WTC11 (cell line): Measurements from ENCODE around the gene HELZ.

Source experiments
- CTCF ChIP-seq: fragments of 200-600 bp; IDR thresholded peaks from 2 replicates; pipeline ENCODE4 v1.8.0; 2022; ENCODE audit warnings: antibody characterized with exemption
- ESRRA ChIP-seq: sonication (generic); formaldehyde crosslinking; IDR thresholded peaks from 2 replicates; pipeline ENCODE4 v1.8.1; 2022; ENCODE audit warnings: mild to moderate bottlenecking, missing genetic modification reagents, borderline replicate concordance
- JAZF1 ChIP-seq: fragments of 250-450 bp; sonication (Bioruptor Pico); IDR thresholded peaks from 2 replicates; pipeline ENCODE4 v1.9.0; 2021; ENCODE audit warnings: moderate library complexity, mild to moderate bottlenecking, inconsistent platforms
- JUN ChIP-seq: sonication (generic); formaldehyde crosslinking; IDR thresholded peaks from 2 replicates; pipeline ENCODE4 v1.8.0; 2023; ENCODE audit warnings: mild to moderate bottlenecking, missing genetic modification reagents
- NR2C2 ChIP-seq: sonication (generic); formaldehyde crosslinking; IDR thresholded peaks from 2 replicates; pipeline ENCODE4 v1.8.0; 2022; ENCODE audit warnings: mild to moderate bottlenecking, missing genetic modification reagents
- TCF7 ChIP-seq: sonication (generic); formaldehyde crosslinking; IDR thresholded peaks from 2 replicates; pipeline ENCODE4 v1.8.0; 2022; ENCODE audit warnings: mild to moderate bottlenecking, low read depth, missing genetic modification reagents, moderate library complexity
- ZNF416 ChIP-seq: fragments of 250-450 bp; sonication (Bioruptor Pico); IDR thresholded peaks from 2 replicates; pipeline ENCODE4 v1.9.0; 2021; ENCODE audit warnings: mild to moderate bottlenecking, inconsistent platforms
- TF ChIP-seq, protein P1 (sequence below): sonication (generic); formaldehyde crosslinking; IDR thresholded peaks from 2 replicates; pipeline ENCODE4 v1.8.1; 2022; ENCODE audit warnings: low read depth, missing genetic modification reagents, borderline replicate concordance
- TF ChIP-seq, protein P2 (sequence below): fragments of 250-450 bp; sonication (Bioruptor Pico); IDR thresholded peaks from 2 replicates; pipeline ENCODE4 v1.9.0; 2021; ENCODE audit warnings: mild to moderate bottlenecking
- TF ChIP-seq, protein P3 (sequence below): sonication (generic); formaldehyde crosslinking; IDR thresholded peaks from 2 replicates; pipeline ENCODE4 v1.8.0; 2022; ENCODE audit warnings: mild to moderate bottlenecking, missing genetic modification reagents

DNA sequence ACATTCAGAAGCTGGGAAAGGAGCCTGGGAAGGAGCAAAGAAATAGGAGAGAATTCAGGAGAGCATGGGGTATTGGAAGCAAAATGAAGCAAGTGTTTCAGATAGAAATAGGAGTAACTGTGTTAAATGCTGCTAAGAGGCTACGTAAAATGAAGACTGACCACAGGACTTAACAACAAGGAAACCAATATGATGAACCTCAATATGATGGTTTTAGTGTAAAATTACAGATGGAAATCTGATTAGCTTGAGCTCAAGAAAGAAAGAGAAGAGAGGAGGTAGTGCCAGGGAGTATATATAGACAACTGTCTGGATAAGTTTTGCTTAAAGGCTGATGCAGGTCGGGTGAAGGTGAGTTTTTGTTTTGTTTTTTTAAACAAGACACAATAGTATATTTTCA, 92.2 kb downstream of the HELZ start:
- TF ChIP-seq, protein P1, sequence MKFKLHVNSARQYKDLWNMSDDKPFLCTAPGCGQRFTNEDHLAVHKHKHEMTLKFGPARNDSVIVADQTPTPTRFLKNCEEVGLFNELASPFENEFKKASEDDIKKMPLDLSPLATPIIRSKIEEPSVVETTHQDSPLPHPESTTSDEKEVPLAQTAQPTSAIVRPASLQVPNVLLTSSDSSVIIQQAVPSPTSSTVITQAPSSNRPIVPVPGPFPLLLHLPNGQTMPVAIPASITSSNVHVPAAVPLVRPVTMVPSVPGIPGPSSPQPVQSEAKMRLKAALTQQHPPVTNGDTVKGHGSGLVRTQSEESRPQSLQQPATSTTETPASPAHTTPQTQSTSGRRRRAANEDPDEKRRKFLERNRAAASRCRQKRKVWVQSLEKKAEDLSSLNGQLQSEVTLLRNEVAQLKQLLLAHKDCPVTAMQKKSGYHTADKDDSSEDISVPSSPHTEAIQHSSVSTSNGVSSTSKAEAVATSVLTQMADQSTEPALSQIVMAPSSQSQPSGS (CRISPR knock-in tag): no peak
- TF ChIP-seq, protein P2, sequence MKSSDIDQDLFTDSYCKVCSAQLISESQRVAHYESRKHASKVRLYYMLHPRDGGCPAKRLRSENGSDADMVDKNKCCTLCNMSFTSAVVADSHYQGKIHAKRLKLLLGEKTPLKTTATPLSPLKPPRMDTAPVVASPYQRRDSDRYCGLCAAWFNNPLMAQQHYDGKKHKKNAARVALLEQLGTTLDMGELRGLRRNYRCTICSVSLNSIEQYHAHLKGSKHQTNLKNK (CRISPR knock-in tag): no peak
- TF ChIP-seq, protein P3, sequence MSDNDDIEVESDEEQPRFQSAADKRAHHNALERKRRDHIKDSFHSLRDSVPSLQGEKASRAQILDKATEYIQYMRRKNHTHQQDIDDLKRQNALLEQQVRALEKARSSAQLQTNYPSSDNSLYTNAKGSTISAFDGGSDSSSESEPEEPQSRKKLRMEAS: no peak
- TF ChIP-seq CTCF: no peak
- TF ChIP-seq ESRRA (CRISPR knock-in tag): no peak
- no peak for TF ChIP-seq JAZF1
- TF ChIP-seq ZNF416 (CRISPR knock-in tag): no peak
- TF ChIP-seq TCF7 (CRISPR knock-in tag): no peak
- no peak for TF ChIP-seq NR2C2 (CRISPR knock-in tag)
- no peak for TF ChIP-seq JUN (CRISPR knock-in tag)
